ENCODE results near the gene ADGRD2.

Gene ADGRD2

DNA sequence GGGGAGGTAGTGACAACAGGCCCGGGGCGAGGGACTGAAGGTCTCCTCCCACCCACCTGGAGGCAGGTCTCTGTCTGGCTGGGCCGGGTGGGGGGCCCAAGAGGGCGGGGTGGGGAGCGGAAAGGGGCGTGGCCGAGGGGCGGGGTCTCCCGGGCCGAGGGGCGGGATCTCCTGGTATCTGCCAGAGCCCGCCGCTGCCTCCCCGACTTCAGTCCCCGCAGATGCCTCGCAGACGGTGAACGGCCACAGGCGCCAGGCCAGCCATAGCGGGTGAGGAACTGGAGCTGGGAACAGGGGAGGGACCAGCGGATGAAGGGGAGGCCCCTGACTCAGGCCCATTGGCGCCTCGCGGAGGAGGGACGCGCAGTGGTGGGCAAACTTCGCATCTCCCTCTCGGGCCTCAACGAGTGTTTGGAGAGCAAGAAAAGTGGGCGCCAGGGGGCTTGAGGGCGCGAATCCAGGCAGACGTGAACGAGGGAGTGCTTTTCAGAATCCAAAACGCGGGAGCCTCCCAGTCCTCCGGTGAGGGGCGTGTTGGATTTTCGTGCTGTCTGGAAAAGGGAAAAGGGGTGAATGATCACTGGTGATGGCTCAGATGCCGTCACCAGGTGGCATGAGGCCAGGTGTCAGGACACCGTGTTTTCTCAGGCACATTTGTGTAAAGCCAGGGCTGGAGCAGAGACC is at the start of gene ADGRD2:
TSS of gene ADGRD2 (plus strand) at position 211 of the 684 bp plus-strand sequence. CDS start 1,216 bp downstream, outside the sequence.
- TF ChIP-seq CTCF (IDR thresholded peaks at IDR 0.05) = no peak

- TF ChIP-seq CTCF (IDR thresholded peaks at IDR 0.05) = no peak
These were observed 47.0 kb upstream of the ADGRD2 start for GRCh38 chr9:124403246-124403645.

DNA sequence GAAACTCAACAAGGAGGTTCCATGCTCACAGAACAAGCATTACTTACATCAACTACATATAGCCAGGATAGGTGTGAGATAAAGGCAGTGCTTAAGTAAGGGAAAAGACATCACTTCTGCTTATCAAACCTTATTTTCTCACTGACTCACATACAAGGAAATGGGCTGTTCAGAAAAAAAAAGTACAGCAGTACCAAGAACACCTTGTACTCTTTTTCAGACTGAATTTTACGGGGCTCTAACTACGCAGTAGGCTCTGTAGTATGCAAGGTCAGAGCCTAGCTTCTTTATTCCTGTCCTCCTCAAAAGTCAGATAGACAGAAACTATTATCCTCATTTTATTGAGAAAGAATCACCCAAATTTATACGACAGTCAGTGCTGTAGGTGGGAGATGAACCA is 40.8 kb upstream of the ADGRD2 start:
- no peak for TF ChIP-seq CTCF (IDR thresholded peaks at IDR 0.05)

DNA sequence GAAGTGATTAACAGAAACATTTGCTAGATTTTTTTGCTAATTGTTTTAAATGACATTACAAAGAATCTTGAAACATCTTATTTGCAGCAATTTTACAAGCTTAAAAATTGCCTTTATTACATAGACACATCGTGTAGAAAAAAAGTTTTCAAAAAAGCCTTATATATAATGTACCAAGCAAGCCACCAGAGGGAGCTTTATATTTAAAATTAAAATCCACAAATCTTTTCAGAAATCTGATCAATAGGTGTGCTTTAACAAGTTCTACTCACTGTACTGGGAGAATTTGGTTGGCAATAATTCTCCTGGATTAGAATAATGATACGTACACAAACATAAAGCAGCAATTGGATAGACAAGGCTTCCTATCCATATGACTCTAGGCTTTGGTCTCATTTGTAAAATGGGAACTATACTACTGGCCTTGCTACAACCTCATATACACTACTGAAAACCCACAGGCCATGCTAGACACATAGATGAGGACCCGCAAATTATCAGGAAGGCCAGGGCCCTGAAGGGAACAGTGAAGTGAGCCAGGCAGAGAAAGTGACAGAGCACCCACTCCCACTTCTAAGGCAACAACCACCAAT is 39.8 kb upstream of the ADGRD2 start:
- TF ChIP-seq CTCF (IDR thresholded peaks at IDR 0.05) = peak; percentile 59

- no peak for TF ChIP-seq CTCF (IDR thresholded peaks at IDR 0.05)
These were observed 38.6 kb upstream of the ADGRD2 start for GRCh38 chr9:124411514-124412227.

DNA sequence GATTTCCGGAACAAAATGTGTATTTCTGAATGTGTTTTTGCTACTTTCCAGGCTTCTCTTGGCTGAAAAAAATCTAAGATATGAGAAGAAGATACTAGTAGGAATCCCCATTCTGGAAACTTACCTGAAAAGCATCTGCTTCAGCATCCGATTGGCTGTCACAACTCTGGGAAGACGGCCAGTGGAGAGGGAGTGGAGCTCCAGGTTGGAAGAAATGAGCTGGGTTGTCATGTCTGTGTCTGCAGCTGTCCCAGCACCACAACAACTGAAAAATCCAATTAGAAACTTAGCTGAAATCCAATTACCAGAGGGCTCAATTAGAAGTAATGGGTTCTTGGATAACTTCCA is 38.0 kb upstream of the ADGRD2 start:
- no peak for TF ChIP-seq CTCF (IDR thresholded peaks at IDR 0.05)

DNA sequence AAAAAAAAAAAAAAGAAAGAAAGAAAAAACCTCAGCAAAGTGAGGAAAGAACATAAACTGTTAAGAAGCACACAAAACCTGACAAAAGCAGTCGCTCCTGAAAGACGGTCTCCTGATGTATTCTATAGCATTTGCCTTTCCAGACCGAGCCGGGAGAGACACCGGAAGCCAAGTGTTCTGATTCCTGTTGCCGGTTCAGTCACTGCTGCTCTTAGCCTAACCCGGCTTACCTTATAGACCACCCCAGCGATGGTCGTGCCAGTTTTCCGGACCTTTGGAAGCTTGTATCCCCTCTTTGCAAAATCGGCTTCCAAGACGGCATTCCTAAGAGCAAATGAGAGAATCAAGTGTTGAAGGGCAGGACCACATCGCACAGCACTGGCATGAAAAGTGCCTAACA is 35.6 kb upstream of the ADGRD2 start:
- no peak for TF ChIP-seq CTCF (IDR thresholded peaks at IDR 0.05)
